H1 (cell line): ENCODE results near the gene POLR2J. TPM values are rescaled to one million over a fixed set of nuclear protein-coding genes. Genes with fewer than 3 reads are reported as not detected.
"Not testable (repeated sequence)": the region's sequence is repeated elsewhere in the genome, so short reads cannot be mapped to it uniquely, and the experiment has no call there.

Experiments
- CTCF ChIA-PET: fragments of 300-600 bp; sonication (Branson Sonifier 250); formaldehyde crosslinking; loops from one replicate; lab custom pipeline; 2021; ENCODE audit not compliant: partially characterized antibody; lab: Charles Lee
- POLR2A ChIA-PET: fragments of 300-600 bp; sonication (Branson Sonifier 250); formaldehyde crosslinking; loops from one replicate; lab custom pipeline; 2021; ENCODE audit warnings: inconsistent platforms; ENCODE audit not compliant: partially characterized antibody; lab: Charles Lee
- DNase-seq, 2 experiments: peaks; one replicate each; pipeline versions ENCODE4 v3.0.0 to v3.0.0-alpha.2; 2010 to 2022; ENCODE audit warnings: low spot score in 2 of 2, low read depth in 1 of 2, mixed read lengths in 1 of 2
- FAIRE-seq: peaks from 2 replicates; lab custom pipeline; 2011; peaks lifted over from hg19 to GRCh38; lab: Jason Lieb, UNC
- H2AFZ ChIP-seq: 2 replicates; pipeline ENCODE4 v1.8.1; 2012; ENCODE audit warnings: low read length, inconsistent platforms
- H2AK5ac ChIP-seq: 2 replicates; pipeline ENCODE4 v1.6.1; 2013; ENCODE audit warnings: low read depth, low read length
- H2BK120ac ChIP-seq: replicated peaks from 2 replicates; pipeline ENCODE3; 2013; ENCODE audit warnings: low read depth, low read length, inconsistent platforms
- H2BK12ac ChIP-seq: 2 replicates; pipeline ENCODE4 v1.6.1; 2013; ENCODE audit warnings: low read depth, low read length
- H2BK15ac ChIP-seq: 2 replicates; pipeline ENCODE4 v1.6.1; 2013; ENCODE audit warnings: low read length
- H2BK20ac ChIP-seq: 2 replicates; pipeline ENCODE4 v1.6.1; 2013; ENCODE audit warnings: low read length
- H2BK5ac ChIP-seq: 2 replicates; pipeline ENCODE4 v1.6.1; 2013; ENCODE audit warnings: low read depth, low read length
- H3K14ac ChIP-seq: 2 replicates; pipeline ENCODE4 v1.6.1; 2013; ENCODE audit warnings: inconsistent platforms; ENCODE audit not compliant: insufficient read length
- H3K18ac ChIP-seq: 2 replicates; pipeline ENCODE4 v1.6.1; 2013; ENCODE audit warnings: low read length; ENCODE audit errors: extremely low read depth
- H3K23ac ChIP-seq: 2 replicates; pipeline ENCODE4 v1.6.1; 2013; ENCODE audit warnings: inconsistent platforms; ENCODE audit not compliant: insufficient read length
- H3K23me2 ChIP-seq: 2 replicates; pipeline ENCODE4 v1.6.1; 2013; ENCODE audit warnings: low read depth, low read length
- H3K27ac ChIP-seq: 2 replicates; pipeline ENCODE4 v1.6.1; 2011; ENCODE audit warnings: low read depth, low read length, inconsistent platforms
- H3K27me3 ChIP-seq, 4 experiments: replicated peaks in 1 of 4; 1 replicate in 1 of 4; 2 replicates in 3 of 4; pipeline versions ENCODE4 v1.6.1 to v1.8.1; 2011 to 2013; ENCODE audit warnings: low read length in 3 of 4, mild to moderate bottlenecking in 3 of 4, inconsistent platforms in 2 of 4, mixed read lengths in 2 of 4, moderate library complexity in 1 of 4; ENCODE audit not compliant: control insufficient read depth in 3 of 4, insufficient read depth in 3 of 4; ENCODE audit errors: extremely low read depth in 1 of 4
- H3K36me3 ChIP-seq, 4 experiments: 2 replicates each; pipeline versions ENCODE4 v1.6.1 to v1.8.1; 2011 to 2013; ENCODE audit warnings: mild to moderate bottlenecking in 4 of 4, low read length in 3 of 4, moderate library complexity in 2 of 4, control low read depth in 1 of 4, inconsistent platforms in 1 of 4; ENCODE audit not compliant: insufficient read depth in 4 of 4, control insufficient read depth in 2 of 4
- H3K4ac ChIP-seq: replicated peaks from 2 replicates; pipeline ENCODE3; 2013; ENCODE audit warnings: low read length, low read depth, mixed read lengths, inconsistent platforms; ENCODE audit not compliant: insufficient read length
- H3K4me1 ChIP-seq, 4 experiments: replicated peaks in 1 of 4; 1 replicate in 1 of 4; 2 replicates in 3 of 4; pipeline versions ENCODE4 v1.6.1 to v1.8.1; 2011 to 2013; ENCODE audit warnings: low read length in 3 of 4, inconsistent platforms in 2 of 4, mixed read lengths in 1 of 4; ENCODE audit not compliant: insufficient read depth in 4 of 4, control insufficient read depth in 3 of 4
- H3K4me2 ChIP-seq, 2 experiments: 2 replicates each; pipeline versions ENCODE4 v1.6.1 to v1.8.1; 2011 to 2013; ENCODE audit warnings: low read depth in 2 of 2, low read length in 2 of 2, control low read depth in 1 of 2, inconsistent platforms in 1 of 2, mild to moderate bottlenecking in 1 of 2; ENCODE audit not compliant: insufficient read depth in 1 of 2
- H3K4me3 ChIP-seq, 4 experiments: fragments of 200-600, 300-600 bp in 1 of 4; sonication (generic), shearing (Covaris generic), sonication (Bioruptor Twin) in 1 of 4; 2 replicates each; pipeline versions ENCODE4 v1.5.1 to v1.8.1; 2011 to 2016; ENCODE audit warnings: low read length in 4 of 4, low read depth in 3 of 4, control low read depth in 2 of 4, inconsistent platforms in 2 of 4, mild to moderate bottlenecking in 2 of 4, mixed read lengths in 1 of 4, moderate library complexity in 1 of 4; ENCODE audit not compliant: insufficient read depth in 2 of 4; ENCODE audit errors: extremely low read depth in 1 of 4
- H3K56ac ChIP-seq: replicated peaks from 2 replicates; pipeline ENCODE3; 2013; ENCODE audit warnings: low read depth, mild to moderate bottlenecking, mixed read lengths, low read length, inconsistent platforms; ENCODE audit not compliant: insufficient read length
- H3K79me1 ChIP-seq: 2 replicates; pipeline ENCODE4 v1.6.1; 2013; ENCODE audit warnings: low read depth, low read length, control low read depth
- H3K79me2 ChIP-seq, 2 experiments: 2 replicates each; pipeline versions ENCODE4 v1.6.1 to v1.8.1; 2012 to 2013; ENCODE audit warnings: low read length in 2 of 2, mild to moderate bottlenecking in 2 of 2, inconsistent platforms in 1 of 2; ENCODE audit not compliant: insufficient read depth in 2 of 2, control insufficient read depth in 1 of 2
- H3K9ac ChIP-seq, 4 experiments: replicated peaks in 1 of 4; 1 replicate in 1 of 4; 2 replicates in 3 of 4; pipeline versions ENCODE4 v1.6.1 to v1.8.1; 2011 to 2013; ENCODE audit warnings: low read depth in 3 of 4, low read length in 3 of 4, control low read depth in 2 of 4, mild to moderate bottlenecking in 2 of 4, moderate library complexity in 2 of 4, inconsistent platforms in 1 of 4; ENCODE audit errors: extremely low read depth in 1 of 4
- H3K9me3 ChIP-seq, 2 experiments: 2 replicates each; pipeline versions ENCODE4 v1.6.1 to v1.8.1; 2012 to 2013; ENCODE audit warnings: mild to moderate bottlenecking in 2 of 2, moderate library complexity in 2 of 2, control low read depth in 1 of 2, inconsistent platforms in 1 of 2, low read depth in 1 of 2, low read length in 1 of 2, mixed read lengths in 1 of 2; ENCODE audit not compliant: insufficient read depth in 2 of 2
- H4K20me1 ChIP-seq, 2 experiments: replicated peaks in 1 of 2; 2 replicates each; pipeline versions ENCODE3 to v1.8.1; 2011 to 2013; ENCODE audit warnings: inconsistent platforms in 2 of 2, low read length in 2 of 2, mild to moderate bottlenecking in 1 of 2; ENCODE audit not compliant: insufficient read depth in 2 of 2, control insufficient read depth in 1 of 2
- H4K5ac ChIP-seq: 2 replicates; pipeline ENCODE4 v1.6.1; 2013; ENCODE audit warnings: low read length, low read depth, mixed read lengths, inconsistent platforms; ENCODE audit not compliant: insufficient read length
- H4K8ac ChIP-seq: 2 replicates; pipeline ENCODE4 v1.8.0; 2013; ENCODE audit warnings: mild to moderate bottlenecking, moderate library complexity, low read length, inconsistent platforms; ENCODE audit not compliant: insufficient read depth; ENCODE audit errors: extremely low read depth
- H4K91ac ChIP-seq: replicated peaks from 2 replicates; pipeline ENCODE3; 2013; ENCODE audit warnings: low read length, mixed read lengths, inconsistent platforms; ENCODE audit not compliant: insufficient read length
- WGBS, 2 experiments: shearing (Covaris generic) in 1 of 2; methylation state at CpG; one replicate each; pipeline versions ENCODE4 v1.1.6 to v1.1.7; 2013 to 2015; ENCODE audit warnings: low lambda C conversion rate in 2 of 2, mixed read lengths in 2 of 2, inconsistent platforms in 1 of 2, low coverage in 1 of 2, missing lambda C conversion rate in 1 of 2; ENCODE audit not compliant: insufficient replicate concordance in 2 of 2, insufficient coverage in 1 of 2, insufficient read length in 1 of 2; ENCODE audit errors: extremely low coverage in 1 of 2, missing lambda C conversion rate in 1 of 2; 5-methylcytosine and 5-hydroxymethylcytosine counted together
- polyA plus RNA-seq, 7 experiments: library from polyadenylated mRNA; depleted of rRNA in 3 of 7; stranded (reverse) in 5 of 7; unstranded in 2 of 7; fragments of >200 nt in 5 of 7; fragments of 200-250 nt in 2 of 7; gene quantifications; 1 replicate in 5 of 7; 2 replicates in 1 of 7; 4 replicates in 1 of 7; pipeline versions ENCODE4 v1.2.1 to v1.2.3, GENCODE V29; 2011 to 2013; ENCODE audit warnings: missing spikeins in 2 of 7, mixed read lengths in 2 of 7
- total RNA-seq: library from RNA; stranded (reverse); fragmentation: NEBNext Ultra II Directional; extraction: Animal tissue kit (Norgen Biotek cat#: 25700); gene quantifications from 2 replicates; pipeline ENCODE4 v1.2.1, GENCODE V29; 2021

Gene POLR2J
- total and polyA plus RNA-seq, 2 of the 8 experiments (the other 6 are each of a cell fraction or from before 2014, with no cell fraction given) = 54.1 to 113 TPM

DNA sequence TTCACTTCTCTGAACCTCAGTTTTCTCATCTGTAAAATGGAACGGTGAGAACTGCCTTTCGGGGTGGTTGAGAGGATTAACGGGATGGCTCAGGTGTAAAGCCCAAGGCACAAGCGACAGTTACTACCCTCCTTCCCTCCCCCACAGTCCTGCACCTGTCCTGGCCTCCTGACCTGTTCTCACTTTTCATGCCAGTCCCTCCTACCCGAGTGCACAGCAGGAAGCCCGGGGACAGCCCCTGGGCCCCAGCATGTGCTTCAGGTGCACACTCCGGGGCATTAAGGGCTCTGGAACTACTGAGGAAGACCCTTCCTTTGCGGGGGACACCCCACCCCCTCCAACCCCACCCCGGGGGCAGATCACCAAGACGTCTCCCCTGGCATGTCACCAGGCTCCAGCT is 38.2 kb upstream of the POLR2J start:
- H3K9ac ChIP-seq, H3K4me2 ChIP-seq, H4K8ac ChIP-seq, H4K91ac ChIP-seq, H3K4me3 ChIP-seq, FAIRE-seq, H2BK20ac ChIP-seq, H2BK120ac ChIP-seq, H3K36me3 ChIP-seq, H3K79me1 ChIP-seq, H3K23me2 ChIP-seq, CTCF ChIA-PET, H2AK5ac ChIP-seq, H3K14ac ChIP-seq, H2BK15ac ChIP-seq, H2AFZ ChIP-seq, H3K4ac ChIP-seq, H3K27me3 ChIP-seq, H3K18ac ChIP-seq, H3K9me3 ChIP-seq, POLR2A ChIA-PET, H4K5ac ChIP-seq, DNase-seq, H3K23ac ChIP-seq, H3K56ac ChIP-seq, H2BK5ac ChIP-seq, H2BK12ac ChIP-seq, H3K4me1 ChIP-seq, H3K27ac ChIP-seq, H3K79me2 ChIP-seq, H4K20me1 ChIP-seq: not testable (repeated sequence)
- WGBS, 2 experiments = no CpG with 5 or more reads among the region's 10 CpGs

DNA sequence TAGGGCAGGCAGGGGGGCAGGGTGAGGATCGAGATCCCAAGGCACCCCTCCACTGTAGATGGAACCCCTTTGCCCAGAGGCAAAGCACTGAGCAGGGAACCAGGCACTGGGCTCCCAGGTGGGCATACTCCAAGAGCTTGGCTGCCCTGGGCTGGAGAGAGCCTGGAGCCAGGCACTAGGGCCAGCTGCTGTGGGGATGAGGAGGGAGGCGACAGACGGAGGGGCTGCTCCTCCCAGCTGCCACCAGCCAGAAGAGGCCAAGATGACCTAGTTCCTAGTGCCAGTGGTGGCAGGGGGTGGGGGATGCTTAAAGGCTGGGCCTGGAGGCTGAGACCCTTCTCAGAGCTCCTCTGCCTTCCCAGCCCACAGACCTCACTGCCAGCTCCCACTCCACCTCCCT is 37.2 kb upstream of the POLR2J start:
- H4K5ac ChIP-seq, H2AK5ac ChIP-seq, H3K36me3 ChIP-seq, H3K18ac ChIP-seq, H2BK5ac ChIP-seq, POLR2A ChIA-PET, H3K4me2 ChIP-seq, H3K27me3 ChIP-seq, H2BK20ac ChIP-seq, CTCF ChIA-PET, H3K4me1 ChIP-seq, FAIRE-seq, H3K9me3 ChIP-seq, H4K91ac ChIP-seq, H2AFZ ChIP-seq, H3K23ac ChIP-seq, H3K4me3 ChIP-seq, H4K20me1 ChIP-seq, H3K14ac ChIP-seq, H2BK120ac ChIP-seq, H4K8ac ChIP-seq, H3K79me1 ChIP-seq, DNase-seq, H3K56ac ChIP-seq, H3K9ac ChIP-seq, H2BK15ac ChIP-seq, H3K79me2 ChIP-seq, H3K27ac ChIP-seq, H3K23me2 ChIP-seq, H3K4ac ChIP-seq, H2BK12ac ChIP-seq: not testable (repeated sequence)
- no CpG with 5 or more reads among the region's 3 CpGs for WGBS, 2 experiments
